ENCODE measurements around the gene ZSCAN25.

The ZSCAN25 gene

DNA sequence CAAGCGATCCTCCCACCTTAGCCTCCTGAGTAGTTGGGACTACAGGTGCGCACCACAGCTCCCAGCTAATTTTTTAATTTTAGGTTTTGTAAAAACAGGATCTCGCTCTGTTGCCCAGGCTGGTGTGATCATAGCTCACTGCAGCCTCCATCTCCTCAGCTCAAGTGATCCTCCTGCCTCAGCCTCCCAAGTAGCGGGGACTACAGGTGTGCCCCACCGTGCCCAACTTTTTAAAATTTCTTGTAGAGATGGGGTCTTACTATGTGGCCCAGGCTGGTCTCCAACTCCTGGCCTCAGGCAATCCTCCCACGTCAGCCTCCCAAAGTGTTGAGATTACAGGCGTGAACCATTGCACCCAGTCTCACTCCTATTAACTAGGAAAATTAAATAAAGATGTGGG, 11.2 kb upstream of the ZSCAN25 start:
- TF ChIP-seq CTCF (conservative IDR thresholded peaks at IDR 0.05), result no peak
- H3K27ac ChIP-seq, result no peak overlapping the region

GRCh38 chr7:99606531-99606930, 10.2 kb upstream of the ZSCAN25 start:
- TF ChIP-seq CTCF (conservative IDR thresholded peaks at IDR 0.05), result no peak
- H3K27ac ChIP-seq, result no peak overlapping the region

DNA sequence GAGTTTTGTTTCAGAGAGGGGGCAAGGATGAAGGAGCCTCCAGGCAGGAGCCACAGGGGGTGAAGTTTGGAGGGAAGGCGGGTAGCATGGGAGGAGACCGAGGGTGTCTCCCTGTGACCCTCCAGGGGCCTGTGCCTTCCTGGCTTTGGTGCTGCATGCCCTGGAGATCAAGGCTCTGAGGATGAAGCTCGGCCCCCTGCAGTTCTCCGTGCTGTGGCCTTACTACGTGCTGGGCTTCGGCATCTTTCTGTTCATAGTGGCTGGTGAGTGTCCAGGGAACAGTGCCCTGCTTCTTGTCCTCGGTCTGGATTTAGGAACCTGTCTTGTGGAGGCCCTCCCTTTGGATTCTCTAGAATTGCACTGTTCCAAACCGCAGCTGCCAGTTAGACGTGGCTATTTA, 9.2 kb upstream of the ZSCAN25 start:
- TF ChIP-seq CTCF (conservative IDR thresholded peaks at IDR 0.05), result no peak
- no peak overlapping the region for H3K27ac ChIP-seq

- TF ChIP-seq CTCF (conservative IDR thresholded peaks at IDR 0.05), result no peak
- H3K27ac ChIP-seq, result no peak overlapping the region
Measured at GRCh38 chr7:99614495-99614894, 2.3 kb upstream of the ZSCAN25 start.

DNA sequence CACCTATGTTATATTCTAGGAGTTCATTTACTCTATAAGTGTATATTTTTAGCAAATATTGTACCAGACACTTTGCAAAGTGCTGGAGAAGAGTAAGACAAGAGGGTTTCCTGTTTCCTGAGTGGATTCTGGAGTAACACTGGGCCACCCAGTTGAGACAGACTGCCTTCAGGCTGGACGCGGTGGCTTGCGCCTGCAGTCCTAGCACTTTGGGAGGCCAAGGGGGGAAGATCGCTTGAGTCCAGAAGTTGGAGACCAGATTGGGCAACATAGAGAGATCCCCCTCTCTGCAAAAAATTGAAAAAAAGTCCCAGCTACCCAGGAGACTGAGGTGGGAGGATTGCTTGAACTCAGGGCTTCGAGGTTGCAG, 772 bp upstream of the ZSCAN25 start:
- TF ChIP-seq CTCF (conservative IDR thresholded peaks at IDR 0.05), result no peak
- H3K27ac ChIP-seq, result peak overlapping the region; percentile 88

DNA sequence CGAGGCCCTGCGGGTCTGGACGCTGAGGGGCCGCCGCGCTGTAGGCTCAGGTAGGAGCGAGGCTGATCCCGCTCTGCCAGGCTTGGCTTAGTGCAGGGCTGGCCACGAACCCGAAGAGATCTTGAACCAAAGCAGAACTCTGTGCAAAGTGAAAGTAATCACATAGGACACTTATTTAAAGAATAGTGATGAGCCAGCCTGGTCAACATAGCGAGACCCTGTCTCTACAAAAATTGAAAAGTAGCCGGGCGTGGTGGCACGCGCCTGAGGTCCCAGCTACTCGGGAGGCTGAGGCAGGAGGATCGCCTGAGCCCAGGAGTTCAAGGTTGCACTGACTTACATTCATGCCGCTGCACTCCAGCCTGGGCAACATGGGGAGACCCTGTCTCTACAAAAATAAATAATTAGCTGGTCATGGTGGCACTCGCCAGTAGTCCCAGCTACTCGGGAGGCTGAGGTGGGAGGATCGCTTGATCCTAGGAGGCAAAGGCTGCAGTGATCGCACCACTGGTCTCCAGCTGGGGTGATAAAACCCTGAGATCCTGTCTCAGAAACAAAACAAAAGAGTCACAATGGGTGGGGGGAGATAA, 541 bp downstream of the ZSCAN25 start:
- TF ChIP-seq CTCF (conservative IDR thresholded peaks at IDR 0.05), result no peak
- peak overlapping the region; percentile 88 for H3K27ac ChIP-seq

DNA sequence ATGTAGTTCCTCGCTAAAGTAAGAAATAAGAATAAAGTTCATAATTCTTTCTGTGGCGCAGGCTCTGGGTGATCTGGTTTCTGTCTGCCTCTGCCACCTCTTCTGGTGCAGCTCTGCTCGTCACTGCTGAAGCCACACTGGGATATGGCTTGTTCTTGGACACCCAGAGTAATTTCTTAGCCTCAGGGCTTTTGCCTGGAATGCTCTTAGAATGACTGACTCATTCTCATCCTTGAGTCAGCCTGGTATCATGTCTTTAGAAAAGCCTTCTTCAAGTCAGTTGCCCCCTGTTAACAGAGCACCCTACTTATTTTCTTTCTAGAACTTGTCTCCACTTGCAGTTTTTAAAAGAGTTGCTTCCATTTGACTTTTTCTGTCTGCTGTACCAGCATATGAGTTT, 2.0 kb downstream of the ZSCAN25 start:
- no peak overlapping the region for H3K27ac ChIP-seq
- TF ChIP-seq CTCF (conservative IDR thresholded peaks at IDR 0.05), result no peak
